ENCODE data around the gene SUPT4H1.

Gene SUPT4H1

GRCh38 chr17:58380207-58381123, 28.5 kb upstream of the SUPT4H1 start:
- no peak for DNase-seq (ENCODE audit: low read depth)

GRCh38 chr17:58379511-58379824, 27.5 kb upstream of the SUPT4H1 start:
- DNase-seq (ENCODE audit: low read depth) = no peak

GRCh38 chr17:58378733-58379510, 26.9 kb upstream of the SUPT4H1 start:
- no peak for DNase-seq (ENCODE audit: low read depth)

GRCh38 chr17:58377661-58378060, 25.7 kb upstream of the SUPT4H1 start:
- DNase-seq (ENCODE audit: low read depth) = no peak

GRCh38 chr17:58377093-58377601, 25.1 kb upstream of the SUPT4H1 start:
- no peak for DNase-seq (ENCODE audit: low read depth)

GRCh38 chr17:58376472-58377000, 24.5 kb upstream of the SUPT4H1 start:
- no peak for DNase-seq (ENCODE audit: low read depth)

GRCh38 chr17:58375811-58376210, 23.8 kb upstream of the SUPT4H1 start:
- no peak for DNase-seq (ENCODE audit: low read depth)

GRCh38 chr17:58375256-58375655, 23.3 kb upstream of the SUPT4H1 start:
- no peak for DNase-seq (ENCODE audit: low read depth)

- no peak for DNase-seq (ENCODE audit: low read depth)
Observed at GRCh38 chr17:58373923-58374322, 21.9 kb upstream of the SUPT4H1 start.

- no peak for DNase-seq (ENCODE audit: low read depth)
Observed at GRCh38 chr17:58373003-58373402, 21.0 kb upstream of the SUPT4H1 start.

- no peak for DNase-seq (ENCODE audit: low read depth)
Observed at GRCh38 chr17:58371300-58371950, 19.4 kb upstream of the SUPT4H1 start.

GRCh38 chr17:58370716-58371115, 18.7 kb upstream of the SUPT4H1 start:
- no peak for DNase-seq (ENCODE audit: low read depth)

- DNase-seq (ENCODE audit: low read depth) = no peak
Observed at GRCh38 chr17:58370309-58370708, 18.3 kb upstream of the SUPT4H1 start.

GRCh38 chr17:58369214-58370031, 17.4 kb upstream of the SUPT4H1 start:
- no peak for DNase-seq (ENCODE audit: low read depth)

GRCh38 chr17:58368860-58369213, 16.8 kb upstream of the SUPT4H1 start:
- DNase-seq (ENCODE audit: low read depth) = no peak

GRCh38 chr17:58367461-58367860, 15.5 kb upstream of the SUPT4H1 start:
- DNase-seq (ENCODE audit: low read depth) = no peak

- no peak for DNase-seq (ENCODE audit: low read depth)
Observed at GRCh38 chr17:58365980-58366595, 14.1 kb upstream of the SUPT4H1 start.

- DNase-seq (ENCODE audit: low read depth) = no peak
Observed at GRCh38 chr17:58365185-58365979, 13.4 kb upstream of the SUPT4H1 start.

GRCh38 chr17:58364270-58364942, 12.4 kb upstream of the SUPT4H1 start:
- DNase-seq (ENCODE audit: low read depth) = no peak
